ENCODE data around the gene LIX1L.

DNA sequence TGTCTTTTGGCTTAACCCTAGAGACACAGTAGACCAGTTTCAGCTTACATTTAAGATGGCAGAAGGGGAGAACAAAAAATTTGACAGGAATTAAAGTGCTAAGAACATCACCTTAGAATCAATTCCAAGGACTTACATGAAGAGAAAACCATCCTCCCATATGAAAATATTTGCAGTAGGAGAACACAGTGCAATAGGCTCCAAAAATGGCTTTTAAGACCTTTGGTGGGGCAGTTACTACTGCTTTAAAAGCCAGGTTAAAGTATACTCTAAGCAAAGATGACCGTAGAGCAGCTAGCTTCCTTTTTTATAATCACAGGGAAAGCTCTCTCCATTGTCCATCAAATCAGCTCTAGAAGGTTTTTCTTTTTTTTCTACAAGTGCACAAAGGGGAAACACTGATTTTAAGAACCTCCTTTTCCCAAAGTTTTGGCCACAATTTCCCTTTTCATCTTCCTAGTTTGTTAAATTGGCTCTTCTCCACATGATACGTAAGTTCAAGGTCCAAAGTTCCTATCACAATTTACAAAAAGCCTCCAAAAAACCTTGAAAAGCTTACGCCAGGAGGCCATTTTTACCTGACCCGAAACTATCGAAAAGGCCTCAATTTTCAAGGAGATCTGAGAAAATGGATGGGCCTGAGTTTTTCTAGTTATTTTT lies 35.3 kb upstream of the LIX1L start:
- TF ChIP-seq POLR2A (IDR thresholded peaks at IDR 0.05) = no peak
- TF ChIP-seq, protein P1, sequence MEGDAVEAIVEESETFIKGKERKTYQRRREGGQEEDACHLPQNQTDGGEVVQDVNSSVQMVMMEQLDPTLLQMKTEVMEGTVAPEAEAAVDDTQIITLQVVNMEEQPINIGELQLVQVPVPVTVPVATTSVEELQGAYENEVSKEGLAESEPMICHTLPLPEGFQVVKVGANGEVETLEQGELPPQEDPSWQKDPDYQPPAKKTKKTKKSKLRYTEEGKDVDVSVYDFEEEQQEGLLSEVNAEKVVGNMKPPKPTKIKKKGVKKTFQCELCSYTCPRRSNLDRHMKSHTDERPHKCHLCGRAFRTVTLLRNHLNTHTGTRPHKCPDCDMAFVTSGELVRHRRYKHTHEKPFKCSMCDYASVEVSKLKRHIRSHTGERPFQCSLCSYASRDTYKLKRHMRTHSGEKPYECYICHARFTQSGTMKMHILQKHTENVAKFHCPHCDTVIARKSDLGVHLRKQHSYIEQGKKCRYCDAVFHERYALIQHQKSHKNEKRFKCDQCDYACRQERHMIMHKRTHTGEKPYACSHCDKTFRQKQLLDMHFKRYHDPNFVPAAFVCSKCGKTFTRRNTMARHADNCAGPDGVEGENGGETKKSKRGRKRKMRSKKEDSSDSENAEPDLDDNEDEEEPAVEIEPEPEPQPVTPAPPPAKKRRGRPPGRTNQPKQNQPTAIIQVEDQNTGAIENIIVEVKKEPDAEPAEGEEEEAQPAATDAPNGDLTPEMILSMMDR (IDR thresholded peaks at IDR 0.05) = no peak
